K562 (cell line): ENCODE measurements around the gene MTFMT. TPM values are rescaled to one million over a fixed set of nuclear protein-coding genes. Genes with fewer than 3 reads are reported as not detected.

Source experiments
- CBX1 ChIP-seq: sonication (generic); IDR thresholded peaks from 2 replicates; pipeline ENCODE4 v1.6.1; 2016; ENCODE audit warnings: antibody characterized with exemption, low read depth, mild to moderate bottlenecking
- HDAC2 ChIP-seq: fragments of 450-650 bp; IDR thresholded peaks from 2 replicates; pipeline ENCODE4 v1.6.1; 2016; ENCODE audit warnings: mild to moderate bottlenecking
- HLTF ChIP-seq: fragments of 450-650 bp; IDR thresholded peaks from 2 replicates; pipeline ENCODE4 v1.6.1; 2016
- HNRNPK ChIP-seq: fragments of 200-400 bp; formaldehyde crosslinking; IDR thresholded peaks from one replicate; pipeline ENCODE4 v1.6.1; 2018; ENCODE audit warnings: mild to moderate bottlenecking, low read depth, low read length; ENCODE audit not compliant: poor library complexity, severe bottlenecking
- KDM4B ChIP-seq, 2 experiments: fragments of 450-650 bp in 1 of 2; sonication (generic) in 1 of 2; IDR thresholded peaks; 2 replicates each; pipeline ENCODE4 v1.6.1; 2016 to 2017; ENCODE audit warnings: borderline replicate concordance in 2 of 2, antibody characterized with exemption in 1 of 2, low read depth in 1 of 2, mild to moderate bottlenecking in 1 of 2
- NR0B1 ChIP-seq: fragments of 450-650 bp; IDR thresholded peaks from one replicate; pipeline ENCODE4 v1.6.1; 2018; ENCODE audit warnings: mild to moderate bottlenecking, moderate library complexity; ENCODE audit not compliant: partially characterized antibody
- OTX1 ChIP-seq: fragments of 450-650 bp; formaldehyde crosslinking; IDR thresholded peaks from 2 replicates; pipeline ENCODE4 v1.4.0; 2022; ENCODE audit warnings: mild to moderate bottlenecking
- PRPF4 ChIP-seq: fragments of 200-400 bp; formaldehyde crosslinking; IDR thresholded peaks from one replicate; pipeline ENCODE4 v1.6.1; 2017; ENCODE audit warnings: low read length, low read depth, mild to moderate bottlenecking; ENCODE audit not compliant: insufficient read depth, poor library complexity, severe bottlenecking
- RB1 ChIP-seq: fragments of 450-650 bp; IDR thresholded peaks from 2 replicates; pipeline ENCODE4 v1.6.1; 2017; ENCODE audit warnings: low read depth, mild to moderate bottlenecking
- ZBED1 ChIP-seq: IDR thresholded peaks from 2 replicates; pipeline ENCODE4 v1.6.1; 2014
- ZNF121 ChIP-seq: sonication (generic); formaldehyde crosslinking; conservative IDR thresholded peaks from 2 replicates; pipeline ENCODE4 v1.8.0; 2022; ENCODE audit warnings: missing genetic modification reagents
- ZNF431 ChIP-seq: sonication (generic); formaldehyde crosslinking; IDR thresholded peaks from 2 replicates; pipeline ENCODE4 v1.8.0; 2022; ENCODE audit warnings: mild to moderate bottlenecking, missing genetic modification reagents
- polyA plus RNA-seq, 8 experiments: library from polyadenylated mRNA; depleted of rRNA in 4 of 8; stranded (reverse) in 5 of 8; unstranded in 3 of 8; fragments of >200 nt; fragmentation: Nextera tagmentation in 2 of 8; fragmentation: Illumina TruSeq in 1 of 8; extraction: Ambion mirVana in 2 of 8; extraction: Trizol in 1 of 8; gene quantifications; 2 replicates each; pipeline versions ENCODE4 v1.2.1 to v1.2.3, GENCODE V29; 2011 to 2014; ENCODE audit warnings: inconsistent platforms in 1 of 8, missing spikeins in 1 of 8
- total RNA-seq, 7 experiments: library from RNA; depleted of rRNA in 6 of 7; stranded (reverse); fragments of >200 nt in 6 of 7; fragmentation: Illumina TruSeq in 2 of 7; extraction: Trizol in 2 of 7; gene quantifications; 2 replicates each; pipeline versions ENCODE4 v1.2.1 to v1.2.3, GENCODE V29; 2011 to 2021; ENCODE audit warnings: low replicate concordance in 1 of 7
- TF ChIP-seq, protein P1 (sequence below): fragments of 450-650 bp; IDR thresholded peaks from 2 replicates; pipeline ENCODE4 v1.6.1; 2016; ENCODE audit warnings: mild to moderate bottlenecking, moderate library complexity
- TF ChIP-seq, protein P2 (sequence below): fragments of 450-650 bp; formaldehyde crosslinking; IDR thresholded peaks from 2 replicates; pipeline ENCODE4 v1.4.0; 2022; ENCODE audit warnings: missing genetic modification characterization

The MTFMT gene
- total and polyA plus RNA-seq, 9 of the 15 experiments (the other 6 are each of a cell fraction or from before 2014, with no cell fraction given): 1.4 to 31.1 (median 16.2) TPM

GRCh38 chr15:64989416-64990167, 39.8 kb downstream of the MTFMT start, which contains the start of gene SPG21 (continued):
- TF ChIP-seq, protein P1, sequence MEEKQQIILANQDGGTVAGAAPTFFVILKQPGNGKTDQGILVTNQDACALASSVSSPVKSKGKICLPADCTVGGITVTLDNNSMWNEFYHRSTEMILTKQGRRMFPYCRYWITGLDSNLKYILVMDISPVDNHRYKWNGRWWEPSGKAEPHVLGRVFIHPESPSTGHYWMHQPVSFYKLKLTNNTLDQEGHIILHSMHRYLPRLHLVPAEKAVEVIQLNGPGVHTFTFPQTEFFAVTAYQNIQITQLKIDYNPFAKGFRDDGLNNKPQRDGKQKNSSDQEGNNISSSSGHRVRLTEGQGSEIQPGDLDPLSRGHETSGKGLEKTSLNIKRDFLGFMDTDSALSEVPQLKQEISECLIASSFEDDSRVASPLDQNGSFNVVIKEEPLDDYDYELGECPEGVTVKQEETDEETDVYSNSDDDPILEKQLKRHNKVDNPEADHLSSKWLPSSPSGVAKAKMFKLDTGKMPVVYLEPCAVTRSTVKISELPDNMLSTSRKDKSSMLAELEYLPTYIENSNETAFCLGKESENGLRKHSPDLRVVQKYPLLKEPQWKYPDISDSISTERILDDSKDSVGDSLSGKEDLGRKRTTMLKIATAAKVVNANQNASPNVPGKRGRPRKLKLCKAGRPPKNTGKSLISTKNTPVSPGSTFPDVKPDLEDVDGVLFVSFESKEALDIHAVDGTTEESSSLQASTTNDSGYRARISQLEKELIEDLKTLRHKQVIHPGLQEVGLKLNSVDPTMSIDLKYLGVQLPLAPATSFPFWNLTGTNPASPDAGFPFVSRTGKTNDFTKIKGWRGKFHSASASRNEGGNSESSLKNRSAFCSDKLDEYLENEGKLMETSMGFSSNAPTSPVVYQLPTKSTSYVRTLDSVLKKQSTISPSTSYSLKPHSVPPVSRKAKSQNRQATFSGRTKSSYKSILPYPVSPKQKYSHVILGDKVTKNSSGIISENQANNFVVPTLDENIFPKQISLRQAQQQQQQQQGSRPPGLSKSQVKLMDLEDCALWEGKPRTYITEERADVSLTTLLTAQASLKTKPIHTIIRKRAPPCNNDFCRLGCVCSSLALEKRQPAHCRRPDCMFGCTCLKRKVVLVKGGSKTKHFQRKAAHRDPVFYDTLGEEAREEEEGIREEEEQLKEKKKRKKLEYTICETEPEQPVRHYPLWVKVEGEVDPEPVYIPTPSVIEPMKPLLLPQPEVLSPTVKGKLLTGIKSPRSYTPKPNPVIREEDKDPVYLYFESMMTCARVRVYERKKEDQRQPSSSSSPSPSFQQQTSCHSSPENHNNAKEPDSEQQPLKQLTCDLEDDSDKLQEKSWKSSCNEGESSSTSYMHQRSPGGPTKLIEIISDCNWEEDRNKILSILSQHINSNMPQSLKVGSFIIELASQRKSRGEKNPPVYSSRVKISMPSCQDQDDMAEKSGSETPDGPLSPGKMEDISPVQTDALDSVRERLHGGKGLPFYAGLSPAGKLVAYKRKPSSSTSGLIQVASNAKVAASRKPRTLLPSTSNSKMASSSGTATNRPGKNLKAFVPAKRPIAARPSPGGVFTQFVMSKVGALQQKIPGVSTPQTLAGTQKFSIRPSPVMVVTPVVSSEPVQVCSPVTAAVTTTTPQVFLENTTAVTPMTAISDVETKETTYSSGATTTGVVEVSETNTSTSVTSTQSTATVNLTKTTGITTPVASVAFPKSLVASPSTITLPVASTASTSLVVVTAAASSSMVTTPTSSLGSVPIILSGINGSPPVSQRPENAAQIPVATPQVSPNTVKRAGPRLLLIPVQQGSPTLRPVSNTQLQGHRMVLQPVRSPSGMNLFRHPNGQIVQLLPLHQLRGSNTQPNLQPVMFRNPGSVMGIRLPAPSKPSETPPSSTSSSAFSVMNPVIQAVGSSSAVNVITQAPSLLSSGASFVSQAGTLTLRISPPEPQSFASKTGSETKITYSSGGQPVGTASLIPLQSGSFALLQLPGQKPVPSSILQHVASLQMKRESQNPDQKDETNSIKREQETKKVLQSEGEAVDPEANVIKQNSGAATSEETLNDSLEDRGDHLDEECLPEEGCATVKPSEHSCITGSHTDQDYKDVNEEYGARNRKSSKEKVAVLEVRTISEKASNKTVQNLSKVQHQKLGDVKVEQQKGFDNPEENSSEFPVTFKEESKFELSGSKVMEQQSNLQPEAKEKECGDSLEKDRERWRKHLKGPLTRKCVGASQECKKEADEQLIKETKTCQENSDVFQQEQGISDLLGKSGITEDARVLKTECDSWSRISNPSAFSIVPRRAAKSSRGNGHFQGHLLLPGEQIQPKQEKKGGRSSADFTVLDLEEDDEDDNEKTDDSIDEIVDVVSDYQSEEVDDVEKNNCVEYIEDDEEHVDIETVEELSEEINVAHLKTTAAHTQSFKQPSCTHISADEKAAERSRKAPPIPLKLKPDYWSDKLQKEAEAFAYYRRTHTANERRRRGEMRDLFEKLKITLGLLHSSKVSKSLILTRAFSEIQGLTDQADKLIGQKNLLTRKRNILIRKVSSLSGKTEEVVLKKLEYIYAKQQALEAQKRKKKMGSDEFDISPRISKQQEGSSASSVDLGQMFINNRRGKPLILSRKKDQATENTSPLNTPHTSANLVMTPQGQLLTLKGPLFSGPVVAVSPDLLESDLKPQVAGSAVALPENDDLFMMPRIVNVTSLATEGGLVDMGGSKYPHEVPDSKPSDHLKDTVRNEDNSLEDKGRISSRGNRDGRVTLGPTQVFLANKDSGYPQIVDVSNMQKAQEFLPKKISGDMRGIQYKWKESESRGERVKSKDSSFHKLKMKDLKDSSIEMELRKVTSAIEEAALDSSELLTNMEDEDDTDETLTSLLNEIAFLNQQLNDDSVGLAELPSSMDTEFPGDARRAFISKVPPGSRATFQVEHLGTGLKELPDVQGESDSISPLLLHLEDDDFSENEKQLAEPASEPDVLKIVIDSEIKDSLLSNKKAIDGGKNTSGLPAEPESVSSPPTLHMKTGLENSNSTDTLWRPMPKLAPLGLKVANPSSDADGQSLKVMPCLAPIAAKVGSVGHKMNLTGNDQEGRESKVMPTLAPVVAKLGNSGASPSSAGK: peak; percentile 74
- TF ChIP-seq OTX1 (CRISPR knock-in tag) (peak; percentile 90), HNRNPK (peak; percentile 92), RB1 (peak; percentile 92), ZNF431 (CRISPR knock-in tag) (no peak; the same call in 1 of the 2 replicates), CBX1 (0 out of 2 replicates have a peak, but pooled peaks have one; percentile 18), PRPF4 (no peak), HLTF (peak; percentile 75), KDM4B (IDR thresholded peaks at IDR 0.05; ENCODE audit: borderline replicate concordance in 2 of 2, low read depth in 1 of 2) (peak in 1 of 2 experiments; percentile 49; a peak in 1 of 4 replicates), NR0B1 (no peak), HDAC2 (peak; percentile 77), ZNF121 (CRISPR knock-in tag) (no peak), ZBED1 (no peak)
- TF ChIP-seq, protein P2, sequence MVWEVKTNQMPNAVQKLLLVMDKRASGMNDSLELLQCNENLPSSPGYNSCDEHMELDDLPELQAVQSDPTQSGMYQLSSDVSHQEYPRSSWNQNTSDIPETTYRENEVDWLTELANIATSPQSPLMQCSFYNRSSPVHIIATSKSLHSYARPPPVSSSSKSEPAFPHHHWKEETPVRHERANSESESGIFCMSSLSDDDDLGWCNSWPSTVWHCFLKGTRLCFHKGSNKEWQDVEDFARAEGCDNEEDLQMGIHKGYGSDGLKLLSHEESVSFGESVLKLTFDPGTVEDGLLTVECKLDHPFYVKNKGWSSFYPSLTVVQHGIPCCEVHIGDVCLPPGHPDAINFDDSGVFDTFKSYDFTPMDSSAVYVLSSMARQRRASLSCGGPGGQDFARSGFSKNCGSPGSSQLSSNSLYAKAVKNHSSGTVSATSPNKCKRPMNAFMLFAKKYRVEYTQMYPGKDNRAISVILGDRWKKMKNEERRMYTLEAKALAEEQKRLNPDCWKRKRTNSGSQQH (CRISPR knock-in tag): peak; percentile 88
